ENCODE data around the gene CASQ2.

CASQ2 gene

DNA sequence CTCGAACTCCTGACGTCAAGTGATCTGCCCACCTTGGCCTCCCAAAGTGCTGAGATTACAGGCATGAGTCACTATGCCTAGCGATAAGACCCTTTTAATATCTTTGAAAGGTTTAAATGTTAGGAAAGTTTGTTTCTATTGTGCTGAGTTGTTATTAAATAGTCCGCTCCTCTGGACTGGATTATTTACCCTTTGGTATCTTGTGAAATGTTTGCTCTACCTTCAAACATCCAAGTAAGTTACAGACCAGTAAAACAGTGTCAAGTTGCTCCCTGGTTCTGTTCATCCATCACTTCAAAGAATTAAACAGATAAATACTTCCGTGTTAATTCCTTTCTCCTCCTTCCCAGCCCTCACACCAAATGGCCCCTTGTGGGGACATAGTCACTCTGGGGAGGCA is 44.8 kb downstream of the CASQ2 start:
- H3K4me3 ChIP-seq (ENCODE audit: low read depth, low read length) = no peak overlapping the region
- TF ChIP-seq, protein P1, sequence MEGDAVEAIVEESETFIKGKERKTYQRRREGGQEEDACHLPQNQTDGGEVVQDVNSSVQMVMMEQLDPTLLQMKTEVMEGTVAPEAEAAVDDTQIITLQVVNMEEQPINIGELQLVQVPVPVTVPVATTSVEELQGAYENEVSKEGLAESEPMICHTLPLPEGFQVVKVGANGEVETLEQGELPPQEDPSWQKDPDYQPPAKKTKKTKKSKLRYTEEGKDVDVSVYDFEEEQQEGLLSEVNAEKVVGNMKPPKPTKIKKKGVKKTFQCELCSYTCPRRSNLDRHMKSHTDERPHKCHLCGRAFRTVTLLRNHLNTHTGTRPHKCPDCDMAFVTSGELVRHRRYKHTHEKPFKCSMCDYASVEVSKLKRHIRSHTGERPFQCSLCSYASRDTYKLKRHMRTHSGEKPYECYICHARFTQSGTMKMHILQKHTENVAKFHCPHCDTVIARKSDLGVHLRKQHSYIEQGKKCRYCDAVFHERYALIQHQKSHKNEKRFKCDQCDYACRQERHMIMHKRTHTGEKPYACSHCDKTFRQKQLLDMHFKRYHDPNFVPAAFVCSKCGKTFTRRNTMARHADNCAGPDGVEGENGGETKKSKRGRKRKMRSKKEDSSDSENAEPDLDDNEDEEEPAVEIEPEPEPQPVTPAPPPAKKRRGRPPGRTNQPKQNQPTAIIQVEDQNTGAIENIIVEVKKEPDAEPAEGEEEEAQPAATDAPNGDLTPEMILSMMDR (IDR thresholded peaks at IDR 0.05; ENCODE audit: borderline replicate concordance, insufficient read depth, low read depth, low read length) = no peak

DNA sequence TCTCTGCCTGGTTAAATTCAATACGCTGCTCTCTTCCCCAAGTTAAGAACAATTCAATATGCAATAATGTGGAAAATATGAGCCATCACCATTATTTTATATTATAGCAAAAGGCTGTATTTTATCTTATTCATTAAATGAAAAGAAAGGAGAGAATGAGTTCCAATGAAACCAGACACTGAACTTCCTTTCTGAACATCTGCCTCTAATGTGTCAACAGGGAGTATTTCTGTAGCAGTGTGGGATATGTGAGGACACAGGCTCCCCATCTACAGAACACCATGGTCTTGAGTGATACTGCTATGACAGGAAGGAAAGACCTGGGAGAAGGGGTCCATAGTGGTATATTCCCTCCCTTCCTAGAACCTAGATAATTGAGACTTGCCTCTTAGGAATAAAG is 46.3 kb downstream of the CASQ2 start:
- TF ChIP-seq, protein P1 (IDR thresholded peaks at IDR 0.05; ENCODE audit: borderline replicate concordance, insufficient read depth, low read depth, low read length) = no peak
- H3K4me3 ChIP-seq (ENCODE audit: low read depth, low read length) = no peak overlapping the region

DNA sequence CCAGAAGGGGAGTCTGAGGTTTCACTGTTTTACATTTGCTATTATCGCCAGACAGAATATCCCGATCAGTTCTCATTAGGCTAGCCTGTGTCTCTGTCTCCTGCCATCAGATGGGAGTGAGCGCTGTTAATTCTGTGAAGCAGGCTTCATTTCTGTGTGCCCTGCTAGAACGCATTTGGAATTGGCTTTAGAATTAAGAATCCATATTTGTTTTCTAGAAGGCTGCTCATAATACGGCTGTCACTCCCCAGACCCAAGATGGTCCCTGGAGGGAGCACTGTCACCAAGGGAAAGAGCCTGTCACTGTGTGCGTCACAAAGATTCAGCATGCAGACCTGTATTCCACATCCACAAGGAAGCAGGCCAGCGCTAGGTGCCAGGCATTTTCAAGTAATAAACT is 49.2 kb downstream of the CASQ2 start:
- H3K4me3 ChIP-seq (ENCODE audit: low read depth, low read length) = no peak overlapping the region
- TF ChIP-seq, protein P1 (IDR thresholded peaks at IDR 0.05; ENCODE audit: borderline replicate concordance, insufficient read depth, low read depth, low read length) = no peak

DNA sequence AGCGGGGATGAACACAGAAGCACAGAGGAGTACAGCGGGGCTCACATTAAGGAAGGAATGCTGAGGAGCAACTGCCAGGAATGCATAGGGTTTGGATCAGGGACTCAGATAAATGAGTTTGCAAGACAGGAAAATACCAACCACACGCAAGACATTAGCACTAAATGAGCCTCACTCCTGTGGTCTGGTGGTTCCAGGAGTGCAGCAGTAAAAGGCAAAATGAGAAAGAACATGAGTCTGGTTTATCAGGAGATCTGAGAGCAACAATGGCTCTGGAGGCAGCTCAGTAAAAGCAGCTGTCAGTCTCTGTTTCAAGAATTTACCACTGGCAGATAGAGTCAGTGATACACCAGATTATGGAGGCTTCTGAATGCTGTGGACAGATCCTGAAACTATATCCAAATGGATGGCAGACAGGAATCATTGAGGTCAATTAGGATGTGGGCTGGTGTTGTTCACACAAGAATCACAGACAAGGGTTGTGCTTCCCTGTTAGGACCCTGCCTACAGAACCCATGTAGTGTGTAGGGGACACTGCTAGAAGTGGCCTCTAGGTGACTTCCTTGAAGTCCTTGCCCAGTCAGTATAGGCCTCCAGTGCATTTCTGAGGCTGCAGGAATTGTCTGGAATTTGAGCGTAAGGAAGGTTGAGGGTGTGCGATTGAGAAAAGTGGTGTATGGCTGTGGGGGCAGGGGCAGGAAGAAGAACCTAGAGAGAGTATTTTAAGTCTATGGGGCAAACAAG is 50.3 kb downstream of the CASQ2 start:
- no peak overlapping the region for H3K4me3 ChIP-seq (ENCODE audit: low read depth, low read length)
- TF ChIP-seq, protein P1 (IDR thresholded peaks at IDR 0.05; ENCODE audit: borderline replicate concordance, insufficient read depth, low read depth, low read length) = no peak

DNA sequence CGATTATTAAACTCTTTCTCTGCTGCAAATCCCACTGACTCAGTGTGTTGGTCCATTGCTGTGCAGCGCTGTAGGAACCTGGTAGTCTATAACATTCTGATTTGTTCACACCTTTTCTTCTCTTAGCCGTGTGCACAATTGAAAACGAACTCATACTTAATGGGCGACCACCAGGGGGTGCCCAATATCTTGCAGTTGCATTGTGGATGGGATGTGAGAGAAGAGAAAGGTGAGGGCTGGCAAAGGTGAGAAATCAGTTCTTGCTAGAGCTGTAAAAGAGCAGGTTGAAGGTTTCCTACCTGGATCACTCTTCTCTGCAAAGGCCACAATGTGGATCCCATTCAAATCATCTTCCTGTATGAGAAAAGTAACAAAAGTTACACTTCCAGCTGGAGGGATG is 51.0 kb downstream of the CASQ2 start:
- TF ChIP-seq, protein P1 (IDR thresholded peaks at IDR 0.05; ENCODE audit: borderline replicate concordance, insufficient read depth, low read depth, low read length) = peak; percentile 44; the same call in 1 of the 2 replicates
- H3K4me3 ChIP-seq (ENCODE audit: low read depth, low read length) = no peak overlapping the region

DNA sequence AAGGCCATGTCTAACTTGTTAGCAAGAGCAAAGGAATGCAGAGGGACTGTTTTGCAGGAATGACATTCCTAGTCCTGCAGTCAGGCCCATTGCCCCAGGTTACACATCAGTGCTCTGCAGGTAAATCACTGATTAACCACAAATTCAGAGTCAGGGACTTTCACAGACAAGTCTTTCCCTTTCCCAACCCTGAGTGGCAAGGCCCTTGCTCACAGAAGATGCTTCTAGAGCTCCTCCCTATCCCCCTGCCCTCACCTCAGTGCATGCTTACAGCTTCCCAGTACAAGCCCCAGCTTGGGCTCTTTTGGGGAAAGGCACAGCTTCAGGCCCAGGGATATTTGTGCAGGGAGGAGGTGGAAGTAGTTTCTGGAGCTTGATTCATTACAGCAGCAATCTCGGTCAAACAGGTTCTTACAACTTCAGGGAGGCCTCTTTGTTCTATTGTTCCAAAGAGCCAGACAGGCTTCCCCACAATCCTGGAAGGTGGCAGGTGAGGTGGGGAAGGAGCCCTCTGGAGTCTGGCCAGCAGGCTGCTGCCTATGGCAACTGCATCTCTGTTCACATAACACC is 53.9 kb downstream of the CASQ2 start:
- TF ChIP-seq, protein P1 (IDR thresholded peaks at IDR 0.05; ENCODE audit: borderline replicate concordance, insufficient read depth, low read depth, low read length) = no peak

DNA sequence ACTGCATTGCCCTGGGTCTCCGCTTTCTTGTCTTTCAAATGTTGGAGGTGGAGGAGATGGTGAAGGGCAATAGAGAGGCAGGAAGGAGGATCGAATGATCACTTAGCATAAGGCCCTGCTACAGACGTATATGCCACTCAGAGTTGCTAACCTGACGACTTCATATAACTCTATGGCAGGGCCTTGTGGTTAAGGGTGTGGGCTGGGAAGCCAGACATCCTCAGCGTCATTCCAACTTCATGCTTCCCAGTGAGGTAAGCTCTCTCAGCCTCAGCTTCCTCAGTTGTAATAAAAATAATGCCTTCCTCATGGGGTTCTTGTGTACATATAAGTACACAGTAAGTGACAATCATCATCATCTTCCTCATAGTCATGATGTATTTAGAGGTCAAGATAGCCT is 54.6 kb downstream of the CASQ2 start:
- no peak overlapping the region for H3K4me3 ChIP-seq (ENCODE audit: low read depth, low read length)
- TF ChIP-seq, protein P1 (IDR thresholded peaks at IDR 0.05; ENCODE audit: borderline replicate concordance, insufficient read depth, low read depth, low read length) = no peak

More for the DNA sequence above, 53.9 kb downstream of the CASQ2 start:
- no peak overlapping the region for H3K4me3 ChIP-seq (ENCODE audit: low read depth, low read length)

Data from GM12875 (cell line).